Esophagus squamous epithelium (tissue), 4 donors: ENCODE data around the gene ACSL3.

ENCODE experiments used
- CTCF ChIP-seq, 6 experiments: fragments of 450-650 bp in 4 of 6; fragments of 200-600 bp in 2 of 6; sonication (generic) in 2 of 6; IDR thresholded peaks; one replicate each; pipeline ENCODE4 v1.5.1; 2016 to 2019; ENCODE audit warnings: antibody characterized with exemption in 6 of 6, mild to moderate bottlenecking in 4 of 6, moderate library complexity in 4 of 6
- POLR2A ChIP-seq, 4 donors: fragments of 450-650 bp; IDR thresholded peaks; one replicate each; pipeline ENCODE4 v1.6.1; 2017; ENCODE audit warnings: antibody characterized with exemption in 4 of 4, mild to moderate bottlenecking in 4 of 4, moderate library complexity in 3 of 4

DNA sequence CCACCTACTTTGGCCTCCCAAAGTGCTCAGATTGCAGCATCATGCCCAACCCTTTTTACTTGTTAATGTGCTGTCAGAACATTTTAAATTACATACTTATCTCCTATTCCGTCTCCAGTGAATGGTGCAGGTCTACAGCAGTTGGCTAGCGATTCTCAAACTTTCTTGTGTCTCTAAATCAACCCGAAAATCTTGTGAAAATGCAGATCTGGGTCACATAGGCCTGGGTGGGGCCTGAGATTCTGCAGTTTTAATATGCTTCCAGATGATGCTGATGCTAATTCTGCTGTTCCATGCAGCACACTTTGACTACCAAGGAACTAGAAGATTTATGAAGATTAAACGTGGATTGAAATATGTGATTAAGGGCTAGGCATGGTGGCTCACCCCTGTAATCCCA, 14.8 kb upstream of the ACSL3 start:
- TF ChIP-seq CTCF (IDR thresholded peaks at IDR 0.05) (no peak), POLR2A (IDR thresholded peaks at IDR 0.05) (no peak)
